HepG2 (cell line): Measurements from ENCODE around the gene SLC7A8. TPM values are rescaled to one million over a fixed set of nuclear protein-coding genes. Genes with fewer than 3 reads are reported as not detected.

ENCODE experiments used
- ATAC-seq: fragments of 200-7000 bp; cut with Tn5 transposase; 3 replicates; pipeline ENCODE4 v1.9.1; 2020; ENCODE audit warnings: mild to moderate bottlenecking, moderate library complexity
- BruUV-seq: library from RNA; stranded (reverse); fragments of 400-500 nt; replicated peaks from 2 replicates; lab custom pipeline; 2021; lab: Mats Ljungman, UMichigan
- CTCF ChIA-PET: fragments of 300-600 bp; formaldehyde crosslinking; extraction: SDS; loops from one replicate; lab custom pipeline; 2021; ENCODE audit warnings: low total read pairs, inconsistent platforms, low intra/inter-chr PET ratio; lab: Yijun Ruan, JAX
- POLR2A ChIA-PET: fragments of 350-600 bp; sonication (Branson Sonifier 250); formaldehyde crosslinking; loops from one replicate; lab custom pipeline; 2020; ENCODE audit warnings: antibody characterized with exemption, inconsistent platforms; lab: Yijun Ruan, JAX
- DNase-seq: peaks from one replicate; pipeline ENCODE4 v3.0.0-alpha.2; 2015; ENCODE audit warnings: low spot score
- FAIRE-seq: peaks from 3 replicates; lab custom pipeline; 2011; peaks lifted over from hg19 to GRCh38; lab: Jason Lieb, UNC
- H2AFZ ChIP-seq: one replicate; pipeline ENCODE4 v1.6.1; 2011; ENCODE audit warnings: low read length, inconsistent platforms
- H3K27ac ChIP-seq: fragments of 300-600 bp; 3 replicates; pipeline ENCODE4 v1.8.0; 2011; ENCODE audit warnings: mixed run types, mild to moderate bottlenecking, mixed read lengths, low read length, inconsistent platforms; ENCODE audit not compliant: insufficient read depth; ENCODE audit errors: extremely low read length
- H3K27me3 ChIP-seq, 2 experiments: fragments of 200-600 bp in 1 of 2; 2 replicates in 1 of 2; 3 replicates in 1 of 2; pipeline versions ENCODE4 v1.6.0 to v1.8.0; 2011; ENCODE audit warnings: low read length in 2 of 2, mild to moderate bottlenecking in 2 of 2, moderate library complexity in 2 of 2, inconsistent platforms in 1 of 2; ENCODE audit not compliant: insufficient read depth in 2 of 2, control insufficient read depth in 1 of 2
- H3K36me3 ChIP-seq, 2 experiments: fragments of 200-600 bp in 1 of 2; replicated peaks in 1 of 2; 2 replicates in 1 of 2; 3 replicates in 1 of 2; pipeline versions ENCODE4 v1.5.1 to v1.8.0; 2011; ENCODE audit warnings: low read length in 2 of 2, inconsistent platforms in 1 of 2; ENCODE audit not compliant: insufficient read depth in 2 of 2, control insufficient read depth in 1 of 2
- H3K4me1 ChIP-seq: 2 replicates; pipeline ENCODE4 v1.5.1; 2012; ENCODE audit warnings: low read length, inconsistent platforms; ENCODE audit not compliant: insufficient read depth
- H3K4me2 ChIP-seq: 2 replicates; pipeline ENCODE4 v1.6.0; 2011; ENCODE audit warnings: low read depth, low read length, inconsistent platforms
- H3K4me3 ChIP-seq, 3 experiments: fragments of 200-600 bp in 1 of 3; sonication (generic), shearing (Covaris generic) in 1 of 3; replicated peaks in 1 of 3; 2 replicates each; pipeline ENCODE4 v1.5.1; 2011 to 2016; ENCODE audit warnings: low read length in 3 of 3, inconsistent platforms in 2 of 3, low read depth in 2 of 3, mild to moderate bottlenecking in 2 of 3, control low read depth in 1 of 3, mixed read lengths in 1 of 3; ENCODE audit not compliant: insufficient read depth in 1 of 3
- H3K79me2 ChIP-seq: one replicate; pipeline ENCODE4 v1.6.1; 2011; ENCODE audit warnings: low read length, inconsistent platforms; ENCODE audit not compliant: insufficient read depth
- H3K9ac ChIP-seq: 2 replicates; pipeline ENCODE4 v1.6.0; 2011; ENCODE audit warnings: mild to moderate bottlenecking, low read depth, low read length, inconsistent platforms; ENCODE audit not compliant: insufficient read depth
- H3K9me3 ChIP-seq: 2 replicates; pipeline ENCODE4 v1.5.1; 2012; ENCODE audit warnings: mild to moderate bottlenecking, low read length
- H4K20me1 ChIP-seq: 2 replicates; pipeline ENCODE4 v1.6.0; 2011; ENCODE audit warnings: inconsistent platforms, mild to moderate bottlenecking, low read length, moderate library complexity; ENCODE audit not compliant: insufficient read depth
- ATAD3A ChIP-seq: sonication (generic); formaldehyde crosslinking; IDR thresholded peaks from 2 replicates; pipeline ENCODE4 v1.4.0; 2020; ENCODE audit warnings: missing genetic modification reagents
- CEBPB ChIP-seq: IDR thresholded peaks from 2 replicates; pipeline ENCODE4 v1.6.1; 2011; ENCODE audit warnings: low read depth, low read length, improper control_type of control experiment, borderline replicate concordance
- EED ChIP-seq: sonication (generic); formaldehyde crosslinking; IDR thresholded peaks from 2 replicates; pipeline ENCODE4 v1.5.0; 2020; ENCODE audit warnings: mild to moderate bottlenecking, missing genetic modification reagents
- JUNB ChIP-seq: sonication (generic); formaldehyde crosslinking; IDR thresholded peaks from 2 replicates; pipeline ENCODE4 v1.8.0; 2022; ENCODE audit warnings: missing genetic modification reagents, mild to moderate bottlenecking, borderline replicate concordance
- PHF20 ChIP-seq: sonication (generic); formaldehyde crosslinking; IDR thresholded peaks from 2 replicates; pipeline ENCODE4 v1.5.0; 2020; ENCODE audit warnings: mild to moderate bottlenecking, missing genetic modification reagents
- SP140L ChIP-seq: sonication (generic); formaldehyde crosslinking; IDR thresholded peaks from 2 replicates; pipeline ENCODE4 v1.4.0; 2020; ENCODE audit warnings: missing genetic modification reagents, borderline replicate concordance
- ZBTB21 ChIP-seq: sonication (generic); formaldehyde crosslinking; IDR thresholded peaks from 2 replicates; pipeline ENCODE4 v1.4.0; 2020; ENCODE audit warnings: missing genetic modification reagents
- ZNF747 ChIP-seq: sonication (generic); formaldehyde crosslinking; IDR thresholded peaks from 2 replicates; pipeline ENCODE4 v1.8.1; 2023; ENCODE audit warnings: missing genetic modification reagents, mild to moderate bottlenecking, borderline replicate concordance
- ZNF883 ChIP-seq: sonication (generic); formaldehyde crosslinking; IDR thresholded peaks from 2 replicates; pipeline ENCODE4 v1.5.1; 2020; ENCODE audit warnings: mild to moderate bottlenecking, missing genetic modification reagents; ENCODE audit errors: not compliant biosample characterization
- WGBS: methylation state at CpG from one replicate; pipeline ENCODE4 v1.1.6; 2017; ENCODE audit warnings: low lambda C conversion rate; 5-methylcytosine and 5-hydroxymethylcytosine counted together
- in situ Hi-C: cut with HindIII; loops from 2 replicates; pipeline ENCODE4 v1.10.0; 2017; ENCODE audit warnings: low pct_unique_long_range_greater_than_20kb; ENCODE audit not compliant: extremely low pct_ligation_motif_present
- intact Hi-C: fragments of 100-400 bp; cut with micrococcal nuclease; formaldehyde crosslinking; loops from one replicate; pipeline ENCODE4 v1.10.0; 2022; ENCODE audit not compliant: unreplicated experiment
- polyA plus RNA-seq, 8 experiments: library from polyadenylated mRNA; depleted of rRNA in 3 of 8; stranded (reverse) in 7 of 8; unstranded in 1 of 8; fragments of >200 nt; fragmentation: Illumina TruSeq in 4 of 8; extraction: Trizol in 4 of 8; gene quantifications; 2 replicates each; pipeline versions ENCODE4 v1.2.1 to v1.2.3, GENCODE V29; 2011 to 2016; ENCODE audit warnings: low read depth in 4 of 8, missing spikeins in 1 of 8, mixed read lengths in 1 of 8; ENCODE audit not compliant: insufficient read depth in 1 of 8
- total RNA-seq, 5 experiments: library from RNA; depleted of rRNA; stranded (reverse); fragments of >200 nt; fragmentation: Illumina TruSeq; extraction: Trizol; gene quantifications; 2 replicates each; pipeline ENCODE4 v1.2.3, GENCODE V29; 2016; ENCODE audit warnings: low read depth in 1 of 5

The SLC7A8 gene
- total and polyA plus RNA-seq, 2 of the 13 experiments (the other 11 are each of a cell fraction or from before 2014, with no cell fraction given): 0.25 TPM; not detected in 1

DNA sequence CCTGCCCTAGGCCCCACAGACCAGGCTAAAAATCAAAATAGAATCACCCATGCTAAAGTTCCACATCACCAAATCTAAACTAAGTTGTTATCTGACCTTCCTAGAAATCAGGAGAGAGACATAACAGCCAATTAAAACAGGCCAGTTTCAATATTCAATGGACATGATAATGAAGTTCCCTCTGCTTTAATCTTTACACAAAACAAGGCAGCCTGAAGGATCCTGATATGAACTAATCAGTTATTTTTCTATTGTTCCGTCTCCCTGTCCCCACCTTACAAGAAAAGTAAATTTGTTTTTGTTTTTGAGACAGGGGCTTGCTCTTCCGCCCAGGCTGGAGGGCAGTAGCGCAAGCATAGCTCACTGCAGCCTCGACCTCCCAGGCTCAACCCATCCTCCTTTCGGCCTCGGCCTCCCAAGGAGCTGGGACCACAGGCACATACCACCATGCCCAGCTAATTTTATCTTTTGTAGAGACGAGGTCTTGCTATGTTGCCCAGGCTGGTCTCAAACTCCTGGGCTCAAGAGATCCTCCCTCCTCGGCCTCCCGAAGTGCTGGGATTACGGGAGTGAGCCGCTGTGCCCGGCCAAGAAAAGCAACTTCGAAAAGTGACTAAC is 59.0 kb downstream of the SLC7A8 start:
- H3K4me3 ChIP-seq: no peak overlapping the region
- no peak overlapping the region for H2AFZ ChIP-seq
- H3K9ac ChIP-seq: no peak overlapping the region
- peaks cover 6% of the 10 kb centered on the region; the same call in 1 of the 2 replicates for H3K4me1 ChIP-seq
- H3K36me3 ChIP-seq: no peaks in the 10 kb centered on the region
- no peak overlapping the region for H3K27ac ChIP-seq
- no peaks in the 10 kb centered on the region for H3K9me3 ChIP-seq
- H4K20me1 ChIP-seq: no peaks in the 10 kb centered on the region
- FAIRE-seq (no peak), ATAC-seq (no peak), DNase-seq (no peak)
- BruUV-seq: no TSS peak
- ChIA-PET POLR2A (interaction anchor here (1.3 to 1.4 kb wide), 2 partner anchors 30 to 53 kb away, joined by 3 to 5 read pairs; partner anchors contain the start of genes ACIN1 and C14orf119), CTCF (interaction anchor here (9.6 kb wide), 1 partner anchor 61 kb away, joined by 493 read pairs; the partner anchor contains the start of gene SLC7A8)
- WGBS: 35% methylated on average over 13 of the region's 13 CpGs
- no peak overlapping the region for H3K4me2 ChIP-seq
- no peak for TF ChIP-seq SP140L (CRISPR knock-in tag)
- no peak for TF ChIP-seq PHF20 (CRISPR knock-in tag)
- TF ChIP-seq CEBPB: no peak
- TF ChIP-seq ATAD3A: no peak
- TF ChIP-seq ZBTB21: no peak
- H3K27me3 ChIP-seq: peaks cover 46 to 93% of the 10 kb centered on the region in 2 experiments
- in situ Hi-C loops: loop anchor here (5.0 kb wide), 1 partner anchor 63 kb away; no protein-coding TSS in a partner anchor
- intact Hi-C loops: loop anchor here (5.0 kb wide), 2 partner anchors 173 to 258 kb away; no protein-coding TSS in a partner anchor
- no peaks in the 10 kb centered on the region for H3K79me2 ChIP-seq

- Histone ChIP-seq H4K20me1 (no peaks in the 10 kb centered on the region), H3K4me3 (no peak overlapping the region), H3K79me2 (no peaks in the 10 kb centered on the region), H3K9me3 (no peaks in the 10 kb centered on the region), H3K9ac (no peak overlapping the region)
- intact Hi-C loops (loop anchor here (5.0 kb wide), 2 partner anchors 174 to 259 kb away; no protein-coding TSS in a partner anchor), in situ Hi-C loops (loop anchor here (5.0 kb wide), 1 partner anchor 64 kb away; no protein-coding TSS in a partner anchor)
- no peak for DNase-seq
- no TSS peak for BruUV-seq
- CTCF ChIA-PET: interaction anchor here (1.1 to 9.6 kb wide), 2 partner anchors 62 to 256 kb away, joined by 3 to 493 read pairs; partner anchors contain the start of gene SLC7A8
- TF ChIP-seq ZNF883: peak; percentile 27
- TF ChIP-seq EED: 0 out of 2 replicates have a peak, but pooled peaks have one; percentile 38
- TF ChIP-seq JUNB (CRISPR knock-in tag): no peak
- TF ChIP-seq ZNF747: 0 out of 2 replicates have a peak, but pooled peaks have one; percentile 24
- TF ChIP-seq, all 625 proteins: peak for 3
- Histone ChIP-seq H3K4me2 (no peak overlapping the region), H3K4me1 (peaks cover 16% of the 10 kb centered on the region), H3K27me3 (peaks cover 49 to 93% of the 10 kb centered on the region in 2 experiments), H3K36me3 (no peaks in the 10 kb centered on the region), H2AFZ (no peak overlapping the region), H3K27ac (no peak overlapping the region)
- no peak for ATAC-seq
- POLR2A ChIA-PET: interaction anchor here (0.6 kb wide), 1 partner anchor 183 kb away, joined by 3 read pairs; the partner anchor contains the start of gene BCL2L2
- FAIRE-seq: no peak
- WGBS: 18% methylated on average over 8 of the region's 8 CpGs
Observed at GRCh38 chr14:23123419-23123818, 60.0 kb downstream of the SLC7A8 start.
